Subcutaneous adipose tissue (tissue), 4 donors: ENCODE data around the gene PDE4B. TPM values are rescaled to one million over a fixed set of nuclear protein-coding genes. Genes with fewer than 3 reads are reported as not detected.

ENCODE experiments used
- CTCF ChIP-seq: fragments of 450-650 bp; IDR thresholded peaks from one replicate; pipeline ENCODE4 v1.5.1; 2016; ENCODE audit warnings: low read depth, mild to moderate bottlenecking, control low read depth, antibody characterized with exemption, moderate library complexity
- total RNA-seq, 4 donors: library from RNA; depleted of rRNA; stranded (reverse); fragments of >200 nt; gene quantifications; one replicate each; pipeline ENCODE4 v1.1.0, GENCODE V29; 2016

The PDE4B gene
- total RNA-seq, 4 donors from 2014 or later: 8.5 to 31.8 (median 15.5) TPM

- TF ChIP-seq CTCF: no peak
These were observed 104.8 kb downstream of the PDE4B start for GRCh38 chr1:65897485-65897884.

DNA sequence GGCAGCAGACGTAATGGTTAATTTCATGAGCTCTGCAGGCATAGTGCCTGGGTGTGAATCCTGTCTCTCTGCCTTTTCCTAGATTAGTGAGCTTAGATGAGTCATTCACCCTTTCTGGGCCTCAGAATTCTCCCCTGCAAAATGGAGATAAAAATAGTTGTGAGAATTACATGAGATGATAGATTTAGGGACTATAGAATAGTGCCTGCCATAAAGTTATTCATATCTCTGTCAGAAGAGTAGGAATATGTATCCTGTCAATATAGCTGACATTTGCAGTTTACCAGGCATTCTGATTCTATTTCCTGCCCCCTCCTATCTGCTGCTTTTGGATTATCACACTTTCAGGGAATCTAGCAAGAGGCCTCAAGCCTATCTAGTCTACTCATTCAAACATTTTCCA, 112.0 kb downstream of the PDE4B start:
- no peak for TF ChIP-seq CTCF

- TF ChIP-seq CTCF: no peak
These were observed 117.7 kb downstream of the PDE4B start for GRCh38 chr1:65910432-65910831.

DNA sequence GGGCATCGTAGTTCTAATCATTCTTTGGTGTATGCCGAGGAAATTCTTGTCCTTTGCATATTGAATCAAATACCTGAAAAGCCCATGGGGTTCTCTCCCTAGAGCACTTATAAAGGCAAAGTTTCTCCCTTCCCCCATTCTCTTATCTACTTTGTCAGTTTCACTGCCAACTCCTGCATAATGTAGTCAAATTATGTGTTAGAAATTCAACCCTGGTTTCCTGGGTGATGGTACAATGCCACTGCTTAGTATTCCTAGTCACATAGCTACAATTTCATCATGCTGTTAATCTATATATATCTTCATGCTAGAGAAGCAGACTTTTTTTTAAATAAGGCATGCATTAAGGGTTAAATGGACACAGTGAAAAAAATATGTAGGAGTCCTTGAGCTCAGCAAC, 119.0 kb downstream of the PDE4B start:
- TF ChIP-seq CTCF: no peak

DNA sequence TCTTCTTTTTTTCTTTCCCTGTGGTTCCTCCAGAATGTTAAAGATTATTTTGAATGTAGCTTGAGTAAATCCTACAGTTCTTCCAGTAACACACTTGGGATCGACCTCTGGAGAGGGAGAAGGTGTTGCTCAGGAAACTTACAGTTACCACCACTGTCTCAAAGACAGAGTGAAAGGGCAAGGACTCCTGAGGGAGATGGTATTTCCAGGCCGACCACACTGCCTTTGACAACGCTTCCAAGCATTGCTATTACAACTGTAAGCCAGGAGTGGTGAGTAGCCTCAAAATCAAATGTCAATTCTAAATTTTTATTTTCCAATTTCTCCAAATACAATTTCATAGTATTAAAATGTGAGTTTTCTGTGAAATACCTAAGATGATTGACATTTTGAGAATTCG, 125.9 kb downstream of the PDE4B start:
- TF ChIP-seq CTCF: no peak

GRCh38 chr1:65921446-65921845, 128.8 kb downstream of the PDE4B start:
- TF ChIP-seq CTCF: no peak

GRCh38 chr1:65924471-65924870, 131.8 kb downstream of the PDE4B start:
- no peak for TF ChIP-seq CTCF
